GM18517 (cell line): ENCODE data around the gene NETO1.

ENCODE experiments used
- ATAC-seq: cut with Tn5 transposase; IDR thresholded peaks from one replicate; pipeline ENCODE4 v1.9.1; 2021; ENCODE audit warnings: mild to moderate bottlenecking, moderate library complexity; ENCODE audit not compliant: unreplicated experiment

NETO1 gene

DNA sequence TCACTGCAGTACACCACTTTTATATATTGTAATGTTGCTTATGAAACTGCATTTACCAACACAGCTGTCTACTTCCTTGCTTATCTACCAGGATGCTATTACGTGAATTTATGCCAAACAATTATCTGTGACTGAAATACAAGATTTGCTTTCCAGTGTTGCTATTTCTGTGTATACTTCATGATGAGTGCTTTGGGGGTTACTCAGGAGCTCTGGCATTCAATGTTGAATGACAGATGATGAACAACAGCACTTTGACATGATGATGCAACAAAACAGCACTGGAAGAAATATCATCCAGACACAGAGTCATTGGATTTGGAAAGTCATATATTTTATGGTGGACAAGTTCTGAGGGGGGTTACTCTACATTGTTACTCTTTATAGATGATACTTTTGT, 125.8 kb downstream of the NETO1 start:
- ATAC-seq: no peak

DNA sequence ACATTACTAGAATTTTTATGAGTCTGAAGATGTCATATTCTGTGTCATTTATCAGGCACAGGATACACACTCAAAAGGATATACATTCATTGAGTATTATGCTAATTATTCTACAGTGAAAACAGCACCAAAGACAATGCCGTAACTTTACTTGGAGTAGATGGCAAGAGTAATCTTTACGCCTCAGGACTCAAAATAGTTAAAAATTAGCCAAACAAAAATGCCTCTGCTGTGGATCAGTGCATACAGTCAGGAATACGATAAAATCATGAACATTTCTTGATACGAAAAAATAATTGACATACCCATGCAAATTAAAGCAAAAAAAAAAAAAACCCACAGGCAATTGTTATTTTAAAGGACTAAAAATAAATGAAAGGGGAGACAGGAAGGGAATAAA, 129.7 kb downstream of the NETO1 start:
- ATAC-seq: no peak

DNA sequence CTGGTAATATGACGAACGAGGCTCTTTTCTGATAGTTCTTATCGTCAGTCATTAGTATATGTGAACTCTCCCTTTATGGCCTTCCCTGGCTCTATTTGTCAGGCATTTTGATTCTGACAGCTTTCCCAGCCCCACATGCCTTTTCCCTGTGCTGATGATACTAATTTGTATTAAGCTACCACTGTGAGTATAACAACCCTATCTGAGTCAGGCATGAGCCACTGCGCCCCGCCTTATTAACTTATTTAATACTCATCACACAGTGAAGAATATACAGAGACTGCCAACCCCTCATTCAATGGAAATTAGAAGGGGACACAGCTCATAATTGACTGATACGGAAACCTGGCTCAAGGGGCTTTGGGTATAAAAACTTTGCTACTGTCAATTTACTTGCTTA, 140.0 kb downstream of the NETO1 start:
- no peak for ATAC-seq

DNA sequence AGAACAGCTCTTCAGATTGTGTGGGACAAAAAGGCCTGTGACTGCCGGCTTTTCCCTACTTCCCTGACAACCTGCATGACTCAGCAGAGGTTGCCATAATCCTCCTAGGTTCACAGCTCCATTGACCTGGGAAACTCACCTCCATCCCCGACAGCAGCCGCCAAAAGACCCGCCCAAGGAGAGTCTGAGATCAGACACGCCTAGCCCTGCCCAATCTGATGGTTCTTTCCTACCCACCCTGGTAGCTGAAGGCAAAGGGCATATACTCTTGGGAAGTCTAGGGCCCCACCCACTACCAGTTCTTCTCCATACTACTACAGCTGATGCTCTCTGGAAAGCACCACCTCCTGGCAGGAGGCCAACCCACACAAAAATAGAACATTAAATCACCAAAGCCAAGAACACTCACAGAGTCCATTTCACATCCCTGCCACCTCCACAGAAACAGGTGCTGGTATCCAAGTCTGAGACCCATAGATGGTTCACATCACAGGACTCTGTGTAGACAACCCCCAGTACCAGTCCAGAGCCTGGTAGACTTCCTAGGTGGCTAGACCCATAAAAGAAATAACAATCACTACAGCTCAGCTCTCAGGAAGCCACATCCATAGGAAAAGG, 140.6 kb downstream of the NETO1 start:
- ATAC-seq: no peak

GRCh38 chr18:72726201-72726600, 141.6 kb downstream of the NETO1 start:
- ATAC-seq: no peak

GRCh38 chr18:72721330-72721729, 146.5 kb downstream of the NETO1 start:
- ATAC-seq: no peak

DNA sequence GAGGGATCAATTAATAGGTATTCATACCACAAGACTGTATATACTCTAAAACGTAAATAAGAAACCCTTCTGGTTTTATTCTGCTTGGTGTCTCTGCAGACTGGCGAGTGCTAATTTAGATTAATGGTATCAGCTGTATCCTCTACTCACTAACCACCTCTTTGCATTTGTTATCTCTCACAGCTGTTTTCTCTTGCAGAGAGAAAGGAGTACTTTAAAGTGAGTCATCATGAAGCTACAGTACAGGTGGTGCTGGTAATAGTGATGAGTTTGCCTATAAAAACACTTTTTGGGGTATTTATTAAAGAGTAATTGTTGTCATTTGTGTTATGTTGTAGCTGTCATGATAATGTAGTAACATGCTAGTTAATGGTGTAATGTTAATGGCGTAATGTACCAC, 147.7 kb downstream of the NETO1 start:
- no peak for ATAC-seq

- ATAC-seq: no peak
Measured at GRCh38 chr18:72704202-72704601, 163.6 kb downstream of the NETO1 start.

DNA sequence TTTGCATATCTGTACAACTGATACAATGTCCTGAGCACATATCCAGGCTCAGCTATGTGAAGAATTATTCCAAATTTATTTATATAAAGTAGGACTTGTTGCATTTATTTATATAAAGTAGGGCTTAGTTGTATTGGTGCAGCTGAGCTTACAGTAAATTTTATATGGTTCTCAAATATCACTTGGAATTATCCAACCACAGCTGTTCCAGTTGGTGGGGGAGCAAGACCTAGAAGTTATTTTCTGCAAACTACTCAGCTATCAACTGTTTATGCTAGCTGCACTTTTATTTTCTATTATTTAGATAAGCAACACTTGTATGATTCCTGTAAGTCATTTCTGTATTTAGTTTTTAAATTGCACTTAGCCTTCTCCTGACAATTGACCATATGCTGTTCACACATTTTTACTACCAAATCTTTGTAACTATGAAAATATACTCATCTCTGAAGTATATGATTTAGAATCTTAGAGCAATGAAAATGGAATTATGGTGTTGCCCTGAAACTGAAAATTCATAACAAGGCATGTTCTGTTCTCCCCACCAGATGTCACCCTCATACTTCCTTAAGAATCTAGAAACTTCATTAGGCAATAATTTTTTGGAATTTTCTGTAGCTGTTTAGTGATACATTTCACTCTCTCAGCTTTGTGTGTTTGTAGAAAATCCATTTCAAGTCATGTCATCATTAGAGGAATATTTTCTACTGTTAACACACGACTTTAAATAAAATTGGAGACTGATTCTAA, 166.7 kb downstream of the NETO1 start:
- no peak for ATAC-seq

GRCh38 chr18:72697706-72698105, 170.1 kb downstream of the NETO1 start:
- ATAC-seq: no peak

GRCh38 chr18:72692595-72692994, 175.2 kb downstream of the NETO1 start:
- ATAC-seq: no peak
